HepG2 (cell line): ENCODE results near the gene TCF25. TPM values are rescaled to one million over a fixed set of nuclear protein-coding genes. Genes with fewer than 3 reads are reported as not detected.

Experiments
- ARID2 ChIP-seq: sonication (generic); formaldehyde crosslinking; IDR thresholded peaks from 2 replicates; pipeline ENCODE4 v1.8.1; 2022; ENCODE audit warnings: mild to moderate bottlenecking, missing genetic modification reagents, borderline replicate concordance
- FLYWCH1 ChIP-seq: sonication (generic); formaldehyde crosslinking; IDR thresholded peaks from 2 replicates; pipeline ENCODE4 v1.8.1; 2023; ENCODE audit warnings: mild to moderate bottlenecking, missing genetic modification reagents
- FOXP1 ChIP-seq, 2 experiments: fragments of 450-650 bp in 1 of 2; IDR thresholded peaks; 2 replicates each; pipeline ENCODE4 v1.6.1; 2017 to 2018; ENCODE audit warnings: antibody characterized with exemption in 1 of 2
- KDM1A ChIP-seq: IDR thresholded peaks from 2 replicates; pipeline ENCODE4 v1.6.1; 2016; ENCODE audit warnings: missing compliant biosample characterization
- MIER3 ChIP-seq: IDR thresholded peaks from 2 replicates; pipeline ENCODE4 v1.6.1; 2016; ENCODE audit warnings: missing compliant biosample characterization, borderline replicate concordance
- NAIF1 ChIP-seq: sonication (generic); formaldehyde crosslinking; IDR thresholded peaks from 2 replicates; pipeline ENCODE4 v1.5.0; 2020; ENCODE audit warnings: mild to moderate bottlenecking, missing genetic modification reagents, borderline replicate concordance
- NCOR1 ChIP-seq: fragments of 200-600 bp; sonication (generic); IDR thresholded peaks from 2 replicates; pipeline ENCODE4 v1.7.0; 2017; ENCODE audit warnings: antibody characterized with exemption, low read length, borderline replicate concordance
- NFYC ChIP-seq: IDR thresholded peaks from 2 replicates; pipeline ENCODE4 v1.6.1; 2016; ENCODE audit warnings: missing genetic modification reagents, missing compliant biosample characterization
- REL ChIP-seq: sonication (generic); formaldehyde crosslinking; conservative IDR thresholded peaks from 2 replicates; pipeline ENCODE4 v1.8.0; 2022; ENCODE audit warnings: mild to moderate bottlenecking, missing genetic modification reagents, moderate library complexity
- RFXANK ChIP-seq: IDR thresholded peaks from 2 replicates; pipeline ENCODE4 v1.6.1; 2016
- SOX6 ChIP-seq, 2 experiments: fragments of 450-650 bp in 1 of 2; sonication (generic) in 1 of 2; formaldehyde crosslinking in 1 of 2; IDR thresholded peaks; 2 replicates each; pipeline versions ENCODE4 v1.4.0 to v1.6.1; 2017 to 2020; ENCODE audit warnings: antibody characterized with exemption in 1 of 2, mild to moderate bottlenecking in 1 of 2, missing genetic modification reagents in 1 of 2
- YEATS2 ChIP-seq: sonication (generic); formaldehyde crosslinking; IDR thresholded peaks from 2 replicates; pipeline ENCODE4 v1.4.0; 2020; ENCODE audit warnings: missing genetic modification reagents, borderline replicate concordance
- YEATS4 ChIP-seq: sonication (generic); formaldehyde crosslinking; IDR thresholded peaks from 2 replicates; pipeline ENCODE4 v1.4.0; 2020; ENCODE audit warnings: missing genetic modification reagents, borderline replicate concordance
- ZFP90 ChIP-seq: sonication (generic); formaldehyde crosslinking; IDR thresholded peaks from 2 replicates; pipeline ENCODE4 v1.8.0; 2022; ENCODE audit warnings: missing genetic modification reagents, mild to moderate bottlenecking, inconsistent platforms, borderline replicate concordance
- ZFX ChIP-seq: sonication (generic); formaldehyde crosslinking; IDR thresholded peaks from 2 replicates; pipeline ENCODE4 v1.4.0; 2020; ENCODE audit warnings: mild to moderate bottlenecking, low read depth, missing genetic modification reagents, moderate library complexity
- ZNF232 ChIP-seq: sonication (generic); formaldehyde crosslinking; IDR thresholded peaks from 2 replicates; pipeline ENCODE4 v1.4.0; 2020; ENCODE audit warnings: missing genetic modification reagents, borderline replicate concordance
- ZNF263 ChIP-seq: sonication (generic); formaldehyde crosslinking; IDR thresholded peaks from 2 replicates; pipeline ENCODE4 v1.4.0; 2020; ENCODE audit warnings: missing genetic modification reagents
- ZNF292 ChIP-seq: sonication (generic); formaldehyde crosslinking; IDR thresholded peaks from 2 replicates; pipeline ENCODE4 v1.8.1; 2022; ENCODE audit warnings: mild to moderate bottlenecking, low read depth, missing genetic modification reagents, borderline replicate concordance
- ZNF44 ChIP-seq: sonication (generic); formaldehyde crosslinking; IDR thresholded peaks from 2 replicates; pipeline ENCODE4 v1.5.1; 2020; ENCODE audit warnings: mild to moderate bottlenecking, missing genetic modification reagents
- ZNF562 ChIP-seq: sonication (generic); formaldehyde crosslinking; IDR thresholded peaks from 2 replicates; pipeline ENCODE4 v1.8.0; 2022; ENCODE audit warnings: missing genetic modification reagents, borderline replicate concordance
- ZNF589 ChIP-seq: sonication (generic); formaldehyde crosslinking; conservative IDR thresholded peaks from 2 replicates; pipeline ENCODE4 v1.8.0; 2022; ENCODE audit warnings: mild to moderate bottlenecking, moderate library complexity, missing genetic modification reagents
- ZNF792 ChIP-seq: IDR thresholded peaks from 2 replicates; pipeline ENCODE4 v1.6.1; 2016
- polyA plus RNA-seq, 8 experiments: library from polyadenylated mRNA; depleted of rRNA in 3 of 8; stranded (reverse) in 7 of 8; unstranded in 1 of 8; fragments of >200 nt; fragmentation: Illumina TruSeq in 4 of 8; extraction: Trizol in 4 of 8; gene quantifications; 2 replicates each; pipeline versions ENCODE4 v1.2.1 to v1.2.3, GENCODE V29; 2011 to 2016; ENCODE audit warnings: low read depth in 4 of 8, missing spikeins in 1 of 8, mixed read lengths in 1 of 8; ENCODE audit not compliant: insufficient read depth in 1 of 8
- total RNA-seq, 5 experiments: library from RNA; depleted of rRNA; stranded (reverse); fragments of >200 nt; fragmentation: Illumina TruSeq; extraction: Trizol; gene quantifications; 2 replicates each; pipeline ENCODE4 v1.2.3, GENCODE V29; 2016; ENCODE audit warnings: low read depth in 1 of 5
- TF ChIP-seq, protein P1 (sequence below): sonication (generic); IDR thresholded peaks from 2 replicates; pipeline ENCODE4 v1.6.1; 2016; ENCODE audit warnings: low read depth, borderline replicate concordance
- TF ChIP-seq, protein P2 (sequence below): sonication (generic); formaldehyde crosslinking; IDR thresholded peaks from 2 replicates; pipeline ENCODE4 v1.5.0; 2020; ENCODE audit warnings: missing genetic modification reagents, mild to moderate bottlenecking, borderline replicate concordance
- TF ChIP-seq, protein P3 (sequence below): sonication (generic); formaldehyde crosslinking; IDR thresholded peaks from 2 replicates; pipeline ENCODE4 v1.8.1; 2022; ENCODE audit warnings: low read depth, mild to moderate bottlenecking, missing genetic modification reagents

Gene TCF25
- total and polyA plus RNA-seq, 2 of the 13 experiments (the other 11 are each of a cell fraction or from before 2014, with no cell fraction given) = 138 to 206 TPM

DNA sequence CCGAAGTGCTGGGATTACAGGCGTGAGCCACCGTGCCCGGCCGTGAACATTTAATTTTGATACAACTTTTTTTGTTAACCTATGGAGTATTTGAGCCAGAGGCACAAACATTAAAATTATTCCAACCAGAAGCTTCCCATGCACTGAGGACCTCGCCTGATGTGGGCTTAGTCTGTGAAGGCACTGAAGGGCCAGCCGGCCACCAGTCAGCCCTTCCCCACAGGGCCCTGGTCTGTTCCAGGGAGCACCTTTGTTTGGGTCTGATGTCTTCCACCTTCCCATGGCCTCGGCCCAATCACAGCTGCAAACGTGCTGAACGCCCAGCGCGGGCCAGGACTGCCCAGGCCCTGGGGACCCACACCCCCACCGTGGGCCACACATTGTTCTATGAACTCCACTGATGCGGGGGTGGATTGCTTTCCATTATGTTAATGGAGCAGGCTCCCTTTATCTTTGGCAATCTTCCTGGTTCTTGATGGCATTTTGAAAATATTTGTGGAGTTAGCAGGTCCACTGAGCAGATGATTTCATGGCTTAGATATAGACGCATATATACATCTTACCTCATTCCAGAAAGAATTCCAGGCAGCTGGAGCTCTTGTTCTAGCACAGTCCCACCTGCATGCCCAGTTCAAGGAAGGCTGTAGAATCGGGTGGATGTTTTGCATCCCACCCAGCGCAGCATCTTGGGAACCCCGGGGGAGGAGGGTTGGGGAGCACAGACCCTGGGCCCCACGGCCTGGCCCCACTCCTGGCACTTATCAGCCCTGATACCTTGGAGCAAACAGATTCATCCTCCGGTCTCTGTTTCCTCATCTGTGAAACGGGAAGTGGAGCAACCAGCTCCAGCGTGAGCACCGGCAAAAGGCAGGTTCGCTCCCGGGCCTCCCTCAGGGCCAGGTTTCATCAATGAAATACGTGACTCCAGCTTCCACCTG, 30.7 kb upstream of the TCF25 start (continued):
- TF ChIP-seq ZFP90 (0 out of 2 replicates have a peak, but pooled peaks have one; percentile 39), ARID2 (no peak), NCOR1 (no peak; the same call in 1 of the 2 replicates), REL (CRISPR knock-in tag) (no peak), SOX6 (IDR thresholded peaks at IDR 0.05) (no peak), SOX6 (CRISPR knock-in tag; IDR thresholded peaks at IDR 0.05) (peak; percentile 70), ZNF562 (no peak), RFXANK (no peak; the same call in 1 of the 2 replicates), ZNF589 (no peak), ZNF232 (CRISPR knock-in tag) (peak; percentile 43; the same call in 1 of the 2 replicates), KDM1A (peak; percentile 79; the same call in 1 of the 2 replicates), YEATS4 (CRISPR knock-in tag) (no peak), YEATS2 (CRISPR knock-in tag) (no peak), FOXP1 (IDR thresholded peaks at IDR 0.05) (no peak), FOXP1 (CRISPR knock-in tag; IDR thresholded peaks at IDR 0.05) (no peak), ZNF792 (CRISPR knock-in tag) (no peak), ZNF292 (no peak), ZFX (CRISPR knock-in tag) (peak; percentile 45), NFYC (CRISPR knock-in tag) (peak; percentile 59; the same call in 1 of the 2 replicates), ZNF263 (CRISPR knock-in tag) (peak; percentile 97), ZNF44 (CRISPR knock-in tag) (no peak), NAIF1 (CRISPR knock-in tag) (no peak), MIER3 (CRISPR knock-in tag) (no peak), FLYWCH1 (CRISPR knock-in tag) (no peak)
- TF ChIP-seq, protein P1, sequence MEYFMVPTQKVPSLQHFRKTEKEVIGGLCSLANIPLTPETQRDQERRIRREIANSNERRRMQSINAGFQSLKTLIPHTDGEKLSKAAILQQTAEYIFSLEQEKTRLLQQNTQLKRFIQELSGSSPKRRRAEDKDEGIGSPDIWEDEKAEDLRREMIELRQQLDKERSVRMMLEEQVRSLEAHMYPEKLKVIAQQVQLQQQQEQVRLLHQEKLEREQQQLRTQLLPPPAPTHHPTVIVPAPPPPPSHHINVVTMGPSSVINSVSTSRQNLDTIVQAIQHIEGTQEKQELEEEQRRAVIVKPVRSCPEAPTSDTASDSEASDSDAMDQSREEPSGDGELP = 0 out of 2 replicates have a peak, but pooled peaks have one; percentile 6
- TF ChIP-seq, protein P2, sequence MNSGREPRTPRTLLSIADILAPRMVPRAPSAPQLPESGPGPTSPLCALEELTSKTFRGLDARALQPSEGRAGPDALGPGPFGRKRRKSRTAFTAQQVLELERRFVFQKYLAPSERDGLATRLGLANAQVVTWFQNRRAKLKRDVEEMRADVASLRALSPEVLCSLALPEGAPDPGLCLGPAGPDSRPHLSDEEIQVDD (CRISPR knock-in tag) = no peak
- TF ChIP-seq, protein P3, sequence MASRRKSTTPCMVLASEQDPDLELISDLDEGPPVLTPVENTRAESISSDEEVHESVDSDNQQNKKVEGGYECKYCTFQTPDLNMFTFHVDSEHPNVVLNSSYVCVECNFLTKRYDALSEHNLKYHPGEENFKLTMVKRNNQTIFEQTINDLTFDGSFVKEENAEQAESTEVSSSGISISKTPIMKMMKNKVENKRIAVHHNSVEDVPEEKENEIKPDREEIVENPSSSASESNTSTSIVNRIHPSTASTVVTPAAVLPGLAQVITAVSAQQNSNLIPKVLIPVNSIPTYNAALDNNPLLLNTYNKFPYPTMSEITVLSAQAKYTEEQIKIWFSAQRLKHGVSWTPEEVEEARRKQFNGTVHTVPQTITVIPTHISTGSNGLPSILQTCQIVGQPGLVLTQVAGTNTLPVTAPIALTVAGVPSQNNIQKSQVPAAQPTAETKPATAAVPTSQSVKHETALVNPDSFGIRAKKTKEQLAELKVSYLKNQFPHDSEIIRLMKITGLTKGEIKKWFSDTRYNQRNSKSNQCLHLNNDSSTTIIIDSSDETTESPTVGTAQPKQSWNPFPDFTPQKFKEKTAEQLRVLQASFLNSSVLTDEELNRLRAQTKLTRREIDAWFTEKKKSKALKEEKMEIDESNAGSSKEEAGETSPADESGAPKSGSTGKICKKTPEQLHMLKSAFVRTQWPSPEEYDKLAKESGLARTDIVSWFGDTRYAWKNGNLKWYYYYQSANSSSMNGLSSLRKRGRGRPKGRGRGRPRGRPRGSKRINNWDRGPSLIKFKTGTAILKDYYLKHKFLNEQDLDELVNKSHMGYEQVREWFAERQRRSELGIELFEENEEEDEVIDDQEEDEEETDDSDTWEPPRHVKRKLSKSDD = no peak
